ENCODE data around the gene VKORC1L1. TPM values are rescaled to one million over a fixed set of nuclear protein-coding genes. Genes with fewer than 3 reads are reported as not detected.
"Not testable (repeated sequence)": the region's sequence is repeated elsewhere in the genome, so short reads cannot be mapped to it uniquely, and the experiment has no call there.

Gene VKORC1L1
- total and polyA plus RNA-seq, 9 of the 15 experiments (the other 6 are each of a cell fraction or from before 2014, with no cell fraction given): 6.8 to 36.5 (median 19.3) TPM

DNA sequence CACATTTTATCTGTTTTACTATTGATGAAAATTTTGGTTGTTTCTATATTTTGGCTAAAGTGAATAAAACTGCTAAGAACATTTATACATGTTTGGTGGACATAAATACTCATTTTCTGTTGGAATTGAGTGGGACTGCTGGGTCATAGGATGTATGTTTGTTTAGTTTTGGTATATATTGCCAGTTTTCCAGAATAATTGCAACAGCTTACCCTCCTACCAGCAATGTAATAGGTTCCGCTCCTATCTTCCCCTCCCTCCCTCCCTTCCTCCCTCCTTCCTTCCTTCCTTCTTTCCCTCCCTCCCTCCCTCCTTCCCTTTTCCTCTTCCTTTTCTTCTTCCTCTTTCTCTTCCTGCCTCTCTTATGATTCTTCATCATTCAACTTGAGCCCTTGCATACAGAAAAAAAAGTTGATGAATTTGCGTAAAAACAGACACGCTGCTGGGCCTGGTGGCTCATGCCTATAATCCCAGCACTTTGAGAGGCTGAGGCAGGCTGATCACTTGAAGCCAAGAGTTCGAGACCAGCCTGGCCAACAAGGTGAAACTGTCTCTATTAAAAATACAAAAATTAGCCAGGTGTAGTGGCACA, 23.5 kb downstream of the VKORC1L1 start:
- Histone ChIP-seq H4K20me1 (replicated peaks; ENCODE audit: control insufficient read depth, insufficient read depth, low read length) (no peaks in the 10 kb centered on the region), H3K27me3 (ENCODE audit: control insufficient read depth in 2 of 2, insufficient read depth in 2 of 2, low read length in 2 of 2) (no peaks in the 10 kb centered on the region), H3K27ac (ENCODE audit: extremely low read depth, low read depth, low read length) (no peak overlapping the region), H3K4me3 (no peak overlapping the region), H3K79me2 (ENCODE audit: control insufficient read depth, insufficient read depth, low read length) (peaks cover 23% of the 10 kb centered on the region), H3K9me1 (ENCODE audit: control insufficient read depth, insufficient read depth, low read length) (no peaks in the 10 kb centered on the region), H3K36me3 (ENCODE audit: control insufficient read depth, insufficient read depth, low read length) (peaks cover 22% of the 10 kb centered on the region), H2AFZ (ENCODE audit: low read depth, low read length) (no peak overlapping the region), H3K4me2 (ENCODE audit: insufficient read depth, low read length) (no peak overlapping the region), H3K4me1 (replicated peaks in 1 of 2; ENCODE audit: control insufficient read depth in 2 of 2, insufficient read depth in 2 of 2, low read length in 2 of 2) (peaks cover 0 to 4% of the 10 kb centered on the region in 2 experiments; a peak in 2 of 5 replicates), H3K9ac (ENCODE audit: insufficient read depth in 1 of 2, low read depth in 2 of 2, low read length in 2 of 2) (no peak overlapping the region), H3K9me3 (replicated peaks; ENCODE audit: control insufficient read depth, insufficient read depth, low read depth, low read length) (no peaks in the 10 kb centered on the region)
- no peak for FAIRE-seq
- no peak for TF ChIP-seq ZBTB26 (CRISPR knock-in tag; IDR thresholded peaks at IDR 0.05)
- peak; percentile 56 for TF ChIP-seq HNRNPK (IDR thresholded peaks at IDR 0.05; ENCODE audit: low read depth, low read length, poor library complexity, severe bottlenecking)
- TF ChIP-seq PCBP2 (IDR thresholded peaks at IDR 0.05; ENCODE audit: low read depth, low read length, poor library complexity, severe bottlenecking): peak; percentile 22
- DNase-seq (ENCODE audit: extremely low read depth in 1 of 4, low spot score in 3 of 4): no peak
- POLR2A ChIA-PET: no interaction called here
- CTCF ChIA-PET (ENCODE audit: low intra/inter-chr PET ratio): no interaction called here
- no peak for ATAC-seq
- no TSS peak for BruUV-seq (replicated peaks)
- in situ Hi-C loops (cut with MboI) (no loop called here), intact Hi-C loops (cut with micrococcal nuclease) (no loop called here)
- WGBS (ENCODE audit: insufficient coverage, low coverage, missing lambda C conversion rate): 98% methylated on average over 3 of the region's 4 CpGs

- peaks cover 17% of the 10 kb centered on the region for H3K36me3 ChIP-seq (ENCODE audit: control insufficient read depth, insufficient read depth, low read length)
- CTCF ChIA-PET (ENCODE audit: low intra/inter-chr PET ratio); H3K4me2 ChIP-seq (ENCODE audit: insufficient read depth, low read length); H4K20me1 ChIP-seq (replicated peaks; ENCODE audit: control insufficient read depth, insufficient read depth, low read length); in situ Hi-C loops (cut with MboI); H3K27me3 ChIP-seq (ENCODE audit: control insufficient read depth in 2 of 2, insufficient read depth in 2 of 2, low read length in 2 of 2); H3K9me3 ChIP-seq (replicated peaks; ENCODE audit: control insufficient read depth, insufficient read depth, low read depth, low read length); BruUV-seq (replicated peaks); FAIRE-seq; ATAC-seq; H3K4me1 ChIP-seq (replicated peaks in 1 of 2; ENCODE audit: control insufficient read depth in 2 of 2, insufficient read depth in 2 of 2, low read length in 2 of 2); H2AFZ ChIP-seq (ENCODE audit: low read depth, low read length); DNase-seq (ENCODE audit: extremely low read depth in 1 of 4, low spot score in 3 of 4); H3K27ac ChIP-seq (ENCODE audit: extremely low read depth, low read depth, low read length); H3K4me3 ChIP-seq; H3K9ac ChIP-seq (ENCODE audit: insufficient read depth in 1 of 2, low read depth in 2 of 2, low read length in 2 of 2); intact Hi-C loops (cut with micrococcal nuclease); H3K9me1 ChIP-seq (ENCODE audit: control insufficient read depth, insufficient read depth, low read length); POLR2A ChIA-PET: not testable (repeated sequence)
- WGBS (ENCODE audit: insufficient coverage, low coverage, missing lambda C conversion rate): 94% methylated on average over 3 of the region's 3 CpGs
- peaks cover 14% of the 10 kb centered on the region; the same call in 2 of the 3 replicates for H3K79me2 ChIP-seq (ENCODE audit: control insufficient read depth, insufficient read depth, low read length)
Observed at GRCh38 chr7:65897289-65897688, 24.4 kb downstream of the VKORC1L1 start.

DNA sequence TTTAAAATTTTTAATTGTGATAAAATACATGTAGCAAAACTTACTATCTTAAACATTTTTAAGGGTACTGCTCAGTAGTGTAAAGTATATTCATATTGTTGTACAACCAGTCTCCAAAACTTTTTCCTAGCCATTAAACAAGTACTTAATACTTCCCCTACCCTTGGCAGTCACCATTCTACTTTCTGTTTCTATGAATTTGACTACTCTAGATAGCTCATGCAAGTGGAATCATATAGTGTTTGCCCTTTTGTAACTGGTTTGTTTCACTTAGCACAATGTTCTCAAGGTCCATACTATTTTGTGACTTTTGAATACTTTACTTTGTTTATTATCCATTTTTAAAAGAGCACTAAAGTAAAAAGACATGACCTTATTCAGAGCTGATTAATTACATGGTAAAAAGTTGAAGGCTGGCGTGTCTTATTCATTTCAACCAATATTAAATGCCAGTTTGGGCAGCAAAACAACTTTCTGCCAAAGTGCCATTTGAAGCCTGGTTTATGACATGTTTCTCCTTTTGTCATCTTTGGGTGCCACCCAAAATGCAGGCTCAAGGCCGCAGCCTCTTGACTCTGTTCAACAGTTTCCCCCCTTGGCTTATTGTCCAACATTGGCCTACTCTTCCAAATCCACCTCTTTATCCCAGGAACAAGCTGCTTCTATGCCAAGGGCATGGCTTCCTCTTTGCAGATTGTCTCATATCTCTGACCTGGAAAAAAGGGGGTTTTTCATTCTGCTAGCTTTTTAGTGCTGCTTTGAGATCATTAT, 26.0 kb downstream of the VKORC1L1 start:
- H3K36me3 ChIP-seq (ENCODE audit: control insufficient read depth, insufficient read depth, low read length): peaks cover 12% of the 10 kb centered on the region
- H3K9me3 ChIP-seq (replicated peaks; ENCODE audit: control insufficient read depth, insufficient read depth, low read depth, low read length); H3K4me2 ChIP-seq (ENCODE audit: insufficient read depth, low read length); DNase-seq (ENCODE audit: extremely low read depth in 1 of 4, low spot score in 3 of 4); H3K27me3 ChIP-seq (ENCODE audit: control insufficient read depth in 2 of 2, insufficient read depth in 2 of 2, low read length in 2 of 2); BruUV-seq (replicated peaks); POLR2A ChIA-PET; H2AFZ ChIP-seq (ENCODE audit: low read depth, low read length); H3K27ac ChIP-seq (ENCODE audit: extremely low read depth, low read depth, low read length); H3K9me1 ChIP-seq (ENCODE audit: control insufficient read depth, insufficient read depth, low read length); H3K9ac ChIP-seq (ENCODE audit: insufficient read depth in 1 of 2, low read depth in 2 of 2, low read length in 2 of 2); ATAC-seq; intact Hi-C loops (cut with micrococcal nuclease); H4K20me1 ChIP-seq (replicated peaks; ENCODE audit: control insufficient read depth, insufficient read depth, low read length); H3K79me2 ChIP-seq (ENCODE audit: control insufficient read depth, insufficient read depth, low read length); in situ Hi-C loops (cut with MboI); H3K4me1 ChIP-seq (replicated peaks in 1 of 2; ENCODE audit: control insufficient read depth in 2 of 2, insufficient read depth in 2 of 2, low read length in 2 of 2); CTCF ChIA-PET (ENCODE audit: low intra/inter-chr PET ratio); FAIRE-seq; H3K4me3 ChIP-seq: not testable (repeated sequence)
- 94% methylated on average over 2 of the region's 2 CpGs for WGBS (ENCODE audit: insufficient coverage, low coverage, missing lambda C conversion rate)
